ENCODE measurements around the gene MTHFD1L.

MTHFD1L gene

DNA sequence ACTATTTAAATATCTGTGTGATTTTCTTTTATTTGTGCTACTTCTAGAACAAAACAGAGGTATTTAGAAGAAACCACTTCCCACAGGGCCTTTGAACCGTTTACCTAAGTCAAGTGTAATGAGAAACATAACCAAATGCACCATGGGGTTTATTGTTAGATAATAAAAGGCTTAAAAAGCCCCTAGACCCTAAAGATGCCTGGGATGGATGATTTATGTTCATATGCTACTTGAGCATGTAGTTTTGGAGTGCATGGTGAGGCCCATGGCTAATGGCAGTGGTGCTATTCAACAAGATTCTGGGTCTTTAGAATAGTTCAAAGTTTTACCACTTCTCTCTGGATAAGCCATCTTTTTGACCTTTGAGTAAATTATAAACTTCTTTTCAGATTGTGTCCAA lies 65.9 kb downstream of the MTHFD1L start:
- no peak for DNase-seq

- no peak for DNase-seq
Observed at GRCh38 chr6:150932996-150933395, 67.5 kb downstream of the MTHFD1L start.

- no peak for DNase-seq
Observed at GRCh38 chr6:150934380-150934779, 68.9 kb downstream of the MTHFD1L start.

GRCh38 chr6:150936021-150936555 lies 70.6 kb downstream of the MTHFD1L start:
- no peak for DNase-seq

- DNase-seq = no peak
Observed at GRCh38 chr6:150937132-150937906, 71.8 kb downstream of the MTHFD1L start.

- no peak for DNase-seq
Observed at GRCh38 chr6:150939399-150939798, 73.9 kb downstream of the MTHFD1L start.

DNA sequence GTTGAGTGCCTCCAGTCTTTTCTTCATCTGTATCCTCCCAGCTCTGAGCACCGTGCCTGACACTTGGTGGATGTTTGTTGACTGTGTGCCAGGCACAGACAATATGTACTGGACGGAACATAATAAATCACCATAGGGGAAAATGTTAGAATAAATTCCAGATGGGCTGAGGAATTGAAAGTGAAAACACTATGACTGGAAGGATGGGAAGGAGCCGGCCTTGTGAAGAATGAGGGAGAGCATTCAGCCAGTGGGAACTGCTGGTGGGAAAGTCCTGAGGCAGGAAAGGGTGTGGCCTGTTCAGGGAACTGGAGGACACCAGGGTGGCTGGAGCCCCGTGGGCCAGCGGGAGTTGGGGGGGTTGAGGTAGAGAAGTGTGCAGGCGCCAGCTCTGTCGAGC lies 75.4 kb downstream of the MTHFD1L start:
- DNase-seq = no peak

DNA sequence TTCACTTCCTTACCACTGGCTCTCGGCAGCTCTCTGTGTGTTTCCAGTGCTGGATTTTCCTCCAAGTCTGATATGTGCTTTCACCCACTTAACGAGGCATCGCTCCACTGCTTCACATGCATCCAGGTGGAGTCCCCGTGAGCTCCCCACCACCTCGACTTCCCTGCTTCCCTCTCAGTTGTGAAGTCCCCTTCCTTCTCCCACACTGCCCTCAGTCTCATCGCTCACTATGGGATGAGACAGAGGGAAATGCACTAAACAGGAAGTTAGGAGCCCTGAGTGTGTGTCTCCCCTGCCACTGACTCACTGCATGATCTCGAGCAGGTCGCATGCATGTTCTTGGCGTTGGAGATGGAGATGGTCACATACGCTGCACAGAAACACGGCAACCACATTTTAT lies 84.0 kb downstream of the MTHFD1L start:
- no peak for DNase-seq

- no peak for DNase-seq
Observed at GRCh38 chr6:150953851-150954250, 88.3 kb downstream of the MTHFD1L start.

DNA sequence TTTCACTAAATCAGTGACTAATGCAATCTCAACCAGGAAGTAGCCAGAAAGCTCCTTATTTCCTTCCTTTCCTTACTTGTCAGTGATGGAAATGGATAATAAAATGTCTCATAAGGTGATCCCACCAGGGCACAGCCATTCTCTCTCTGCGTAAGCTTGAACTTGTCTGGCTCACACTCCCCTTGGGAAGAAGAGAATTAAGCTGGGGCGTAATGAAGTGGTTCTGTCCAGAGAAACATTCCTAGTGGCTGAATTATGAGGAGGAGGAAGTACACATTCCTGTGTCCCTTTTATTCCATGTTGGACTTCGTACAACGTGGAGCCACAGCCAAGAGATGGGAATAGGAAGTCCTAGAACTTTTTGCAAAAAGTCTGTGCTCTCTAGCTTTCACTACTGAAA lies 93.7 kb downstream of the MTHFD1L start:
- no peak for DNase-seq

DNA sequence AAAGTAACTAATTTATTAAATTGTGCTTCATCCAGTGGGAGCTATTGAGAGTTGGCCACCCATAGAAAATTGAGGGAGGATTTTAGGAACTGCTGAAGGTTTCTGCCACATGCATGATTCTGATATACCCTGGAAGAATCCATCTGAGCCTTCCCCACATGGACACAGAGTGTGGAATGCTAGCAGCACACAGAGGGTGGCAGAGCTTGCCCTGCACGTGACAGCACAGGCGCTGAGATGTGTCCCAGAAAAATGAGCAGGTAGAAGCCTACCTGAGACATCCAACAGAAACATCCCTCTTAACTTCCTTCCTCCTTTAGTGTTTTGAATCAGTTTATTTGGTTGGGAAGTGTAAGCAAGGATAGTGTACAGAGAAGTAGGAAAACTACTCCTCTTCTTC lies 96.9 kb downstream of the MTHFD1L start:
- no peak for DNase-seq

DNA sequence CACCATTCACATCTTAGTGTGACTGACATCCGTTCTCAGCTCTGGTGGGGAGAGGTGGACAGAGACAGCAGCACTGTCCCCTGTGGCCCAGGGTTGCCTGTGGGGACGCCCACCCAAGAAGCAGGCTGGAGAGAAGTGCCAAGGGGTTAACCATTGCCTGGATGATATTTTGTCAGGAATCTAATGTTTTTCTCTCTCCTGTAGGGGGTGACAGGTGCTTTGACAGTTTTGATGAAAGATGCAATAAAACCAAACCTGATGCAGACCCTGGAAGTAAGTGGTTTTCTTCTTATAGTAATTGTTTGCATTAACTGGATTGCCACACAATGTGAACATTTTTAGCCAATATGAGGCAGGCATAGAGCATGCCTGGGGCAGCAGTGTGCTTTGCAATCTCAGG lies 99.3 kb downstream of the MTHFD1L start:
- no peak for DNase-seq

GRCh38 chr6:150966786-150967185 lies 101.3 kb downstream of the MTHFD1L start:
- no peak for DNase-seq

DNA sequence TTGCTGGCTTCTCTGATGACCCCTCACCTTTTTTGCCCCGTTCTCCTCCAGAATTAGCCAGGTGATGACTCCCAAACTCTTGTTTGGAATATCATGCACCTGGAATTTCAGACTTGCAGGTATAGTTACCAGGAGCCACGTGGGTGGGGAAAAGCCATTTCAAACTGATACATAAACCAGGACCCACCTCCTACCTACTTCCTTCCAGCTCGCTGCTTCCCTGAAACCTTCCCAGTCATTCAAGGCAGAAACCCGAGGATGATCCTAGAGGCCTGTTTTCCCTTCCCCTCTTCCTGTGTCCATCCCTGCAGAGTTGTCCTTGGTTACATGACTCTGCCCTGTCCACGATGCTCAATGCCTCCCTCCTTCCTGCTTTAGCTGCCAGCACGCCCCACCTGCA lies 101.9 kb downstream of the MTHFD1L start:
- no peak for DNase-seq

- no peak for DNase-seq
Observed at GRCh38 chr6:150967910-150968309, 102.4 kb downstream of the MTHFD1L start.

DNA sequence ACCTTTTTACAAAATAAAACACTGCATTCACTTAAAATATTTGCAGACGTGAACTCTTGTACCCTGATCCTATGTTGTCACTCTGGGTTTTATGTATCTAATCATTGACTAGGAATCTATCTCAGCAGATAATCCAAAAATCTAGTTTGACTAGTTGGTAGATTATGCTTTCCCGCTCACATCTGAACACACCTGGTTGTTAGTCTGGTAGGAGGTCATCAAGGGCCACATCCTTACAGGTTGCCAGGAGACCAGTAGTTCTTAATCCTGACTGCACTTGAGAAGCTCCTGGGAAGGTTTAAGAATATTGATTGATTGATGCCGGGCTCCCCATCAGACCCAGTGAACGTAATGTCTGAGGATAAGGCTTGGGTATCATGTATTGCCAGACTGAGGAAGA lies 104.4 kb downstream of the MTHFD1L start:
- no peak for DNase-seq

- DNase-seq = no peak
Observed at GRCh38 chr6:150971219-150971618, 105.7 kb downstream of the MTHFD1L start.

GRCh38 chr6:150975136-150975535 lies 109.6 kb downstream of the MTHFD1L start:
- DNase-seq = no peak

GRCh38 chr6:150977281-150977680 lies 111.8 kb downstream of the MTHFD1L start:
- no peak for DNase-seq

DNA sequence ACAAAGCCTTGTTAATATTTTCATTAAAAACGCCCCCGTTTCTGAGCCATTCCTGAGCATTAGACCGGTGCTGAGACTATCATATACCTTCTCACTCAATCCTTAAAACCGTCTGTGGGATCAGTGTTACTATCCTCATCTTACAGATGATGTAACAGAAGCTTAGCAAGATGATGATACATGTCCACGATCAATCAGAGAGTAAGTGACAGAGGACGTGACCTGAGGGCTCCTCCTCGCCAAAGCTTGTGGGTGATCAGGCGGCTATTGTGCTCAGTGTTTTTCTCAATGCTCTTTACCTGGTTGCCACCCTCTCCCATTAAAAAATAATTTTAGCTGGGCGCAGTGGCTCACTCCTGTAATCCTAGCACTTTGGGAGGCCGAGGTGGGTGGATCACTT lies 113.1 kb downstream of the MTHFD1L start:
- no peak for DNase-seq

- DNase-seq = no peak
Observed at GRCh38 chr6:150979826-150980350, 114.4 kb downstream of the MTHFD1L start.

DNA sequence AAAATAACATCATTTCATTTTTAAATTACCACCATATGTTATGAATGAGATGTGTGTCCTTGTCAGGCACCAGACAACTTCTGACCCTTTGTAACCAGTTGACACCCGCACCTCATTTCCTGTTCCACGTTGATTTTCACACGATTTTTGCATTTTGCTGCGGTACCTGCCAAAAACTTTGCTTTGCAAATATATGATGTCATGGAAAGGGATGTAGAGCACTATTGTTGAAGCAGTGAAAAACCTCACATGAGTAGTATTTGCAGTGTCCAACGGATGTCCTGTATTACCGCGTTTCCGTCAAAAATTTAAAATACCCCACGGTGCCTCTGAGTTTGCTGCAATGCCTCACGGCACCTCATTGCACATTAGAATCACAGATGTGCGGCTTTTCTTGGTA lies 115.6 kb downstream of the MTHFD1L start:
- DNase-seq = no peak

DNA sequence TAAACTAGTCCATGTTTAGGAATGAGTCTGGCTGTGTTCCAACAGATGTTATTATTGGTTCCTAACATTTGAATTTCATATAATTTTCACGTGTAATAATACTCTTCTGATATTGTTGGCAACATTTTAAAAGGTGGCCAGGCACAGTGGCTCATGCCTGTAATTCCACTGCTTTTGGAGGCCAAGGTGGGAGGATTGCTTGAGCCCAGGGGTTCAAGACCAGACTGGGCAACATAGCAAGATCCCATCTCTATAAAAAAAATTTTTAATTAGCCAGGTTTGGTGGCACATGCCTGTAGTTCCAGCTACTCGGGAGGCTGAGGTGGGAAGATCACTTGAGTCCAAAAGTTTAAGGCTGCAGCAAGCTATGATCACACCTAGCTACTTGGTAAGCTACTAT lies 116.2 kb downstream of the MTHFD1L start:
- DNase-seq = no peak
